Smooth muscle cell of the brain vasculature (primary cell): Measurements from ENCODE around the gene DOHH.
"Not testable (repeated sequence)": the region's sequence is repeated elsewhere in the genome, so short reads cannot be mapped to it uniquely, and the experiment has no call there.

Source experiments
- DNase-seq: peaks from one replicate; pipeline ENCODE4 v3.0.0-alpha.2; 2012; ENCODE audit warnings: low read depth, low spot score

Gene DOHH

DNA sequence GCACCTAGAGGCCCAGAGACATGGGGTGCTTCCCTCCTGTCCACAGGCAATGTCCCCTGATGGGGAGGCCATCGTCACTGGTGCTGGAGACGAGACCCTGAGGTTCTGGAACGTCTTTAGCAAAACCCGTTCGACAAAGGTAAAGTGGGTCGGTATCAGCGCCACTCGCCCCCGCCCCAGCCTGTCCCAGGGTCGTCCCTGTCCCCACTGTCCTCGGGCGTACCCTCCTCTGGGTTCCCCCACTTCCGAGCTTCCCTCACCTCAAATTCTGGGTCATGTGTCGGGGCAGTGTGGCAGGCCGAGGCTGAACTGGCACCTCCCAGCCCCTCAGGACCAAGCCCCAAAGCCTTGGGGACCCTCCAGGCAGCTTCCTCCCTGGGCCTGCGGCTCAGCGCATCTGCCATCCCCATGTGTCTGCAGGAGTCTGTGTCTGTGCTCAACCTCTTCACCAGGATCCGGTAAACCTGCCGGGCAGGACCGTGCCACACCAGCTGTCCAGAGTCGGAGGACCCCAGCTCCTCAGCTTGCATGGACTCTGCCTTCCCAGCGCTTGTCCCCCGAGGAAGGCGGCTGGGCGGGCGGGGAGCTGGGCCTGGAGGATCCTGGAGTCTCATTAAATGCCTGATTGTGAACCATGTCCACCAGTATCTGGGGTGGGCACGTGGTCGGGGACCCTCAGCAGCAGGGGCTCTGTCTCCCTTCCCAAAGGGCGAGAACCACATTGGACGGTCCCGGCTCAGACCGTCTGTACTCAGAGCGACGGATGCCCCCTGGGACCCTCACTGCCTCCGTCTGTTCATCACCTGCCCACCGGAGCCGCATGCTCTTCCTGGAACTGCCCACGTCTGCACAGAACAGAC lies 34.1 kb upstream of the DOHH start:
- no peak for DNase-seq

DNA sequence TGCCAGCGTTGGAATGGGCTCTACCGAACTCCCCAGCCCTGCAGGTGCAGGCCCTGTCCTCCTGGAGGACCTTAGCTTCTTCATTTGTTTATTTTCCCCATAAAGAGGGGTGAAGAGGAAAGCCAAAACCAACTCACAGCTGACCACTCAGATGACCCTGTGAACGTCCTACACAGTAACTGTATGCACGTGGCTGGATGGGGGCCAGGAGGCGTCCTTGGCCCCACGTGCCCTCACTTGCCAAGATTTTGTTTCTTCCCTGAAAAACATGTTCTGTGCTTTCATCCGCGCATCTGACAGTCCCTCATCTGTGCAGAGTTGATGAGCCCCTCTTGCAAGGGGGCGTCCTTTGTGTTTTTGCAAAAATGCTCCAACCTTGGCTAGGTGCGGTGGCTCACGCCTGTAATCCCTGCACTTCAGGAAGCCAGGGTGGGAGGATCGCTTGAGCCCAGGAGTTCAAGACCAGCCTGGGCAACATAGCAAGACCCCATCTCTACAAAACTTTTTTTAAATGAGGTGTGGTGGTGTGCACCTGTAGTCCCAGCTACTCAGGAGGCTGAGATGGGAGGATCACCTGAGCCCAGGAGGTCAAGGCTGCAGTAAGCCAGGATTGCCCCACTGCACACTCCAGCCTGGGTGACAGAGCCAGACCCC lies 33.2 kb upstream of the DOHH start:
- DNase-seq: no peak

DNA sequence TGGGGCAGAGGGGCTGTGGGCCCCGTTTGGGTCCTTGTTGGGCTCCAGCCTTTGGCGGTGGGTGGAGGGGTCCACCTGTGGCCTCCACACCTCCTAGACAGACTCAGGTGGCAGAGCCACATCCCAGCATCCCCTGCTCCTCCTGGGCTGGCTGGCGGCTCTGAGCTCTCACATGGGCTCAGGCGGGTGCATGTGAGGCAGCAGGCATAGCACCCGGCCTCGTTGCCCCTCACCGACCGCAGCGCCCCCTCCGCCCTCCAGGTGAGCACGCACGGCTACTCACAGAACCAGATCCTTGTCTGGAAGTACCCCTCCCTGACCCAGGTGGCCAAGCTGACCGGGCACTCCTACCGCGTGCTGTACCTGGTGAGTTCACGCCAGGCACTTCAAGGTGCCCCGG lies 32.6 kb upstream of the DOHH start:
- no peak for DNase-seq

DNA sequence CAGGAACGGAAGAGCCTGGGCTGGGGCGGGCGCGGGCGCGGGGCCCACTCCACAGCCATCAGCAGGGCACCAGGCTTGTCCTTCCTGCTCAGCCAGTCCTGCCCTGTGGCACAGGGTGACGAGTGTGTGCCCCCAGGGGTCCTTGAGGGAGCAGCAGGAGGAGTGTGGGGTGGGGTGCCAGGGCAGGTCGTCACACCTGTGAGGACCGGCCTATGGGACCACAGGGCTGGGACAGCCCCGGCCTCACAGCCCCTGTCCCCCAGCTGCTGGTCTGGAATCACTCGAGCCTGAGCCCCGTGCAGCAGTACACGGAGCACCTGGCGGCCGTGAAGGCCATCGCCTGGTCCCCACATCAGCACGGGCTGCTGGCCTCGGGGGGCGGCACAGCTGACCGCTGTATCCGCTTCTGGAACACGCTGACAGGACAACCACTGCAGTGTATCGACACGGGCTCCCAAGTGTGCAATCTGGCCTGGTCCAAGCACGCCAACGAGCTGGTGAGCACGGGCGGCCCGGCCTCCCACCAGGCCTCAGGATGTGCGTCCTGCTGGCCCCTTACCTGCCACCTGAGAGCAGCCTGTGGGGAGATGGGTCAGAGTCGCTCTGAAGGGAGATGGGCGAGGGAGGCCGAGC lies 31.8 kb upstream of the DOHH start:
- no peak for DNase-seq

DNA sequence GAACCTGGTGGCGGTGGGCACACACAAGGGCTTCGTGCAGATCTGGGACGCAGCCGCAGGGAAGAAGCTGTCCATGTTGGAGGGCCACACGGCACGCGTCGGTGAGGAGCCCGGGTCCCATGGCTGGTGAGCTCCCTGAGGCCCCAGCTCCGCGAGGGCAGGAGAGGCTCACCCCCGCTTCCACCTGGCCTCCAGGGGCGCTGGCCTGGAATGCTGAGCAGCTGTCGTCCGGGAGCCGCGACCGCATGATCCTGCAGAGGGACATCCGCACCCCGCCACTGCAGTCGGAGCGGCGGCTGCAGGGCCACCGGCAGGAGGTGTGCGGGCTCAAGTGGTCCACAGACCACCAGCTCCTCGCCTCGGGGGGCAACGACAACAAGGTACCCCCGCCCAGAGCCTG lies 31.2 kb upstream of the DOHH start:
- no peak for DNase-seq

DNA sequence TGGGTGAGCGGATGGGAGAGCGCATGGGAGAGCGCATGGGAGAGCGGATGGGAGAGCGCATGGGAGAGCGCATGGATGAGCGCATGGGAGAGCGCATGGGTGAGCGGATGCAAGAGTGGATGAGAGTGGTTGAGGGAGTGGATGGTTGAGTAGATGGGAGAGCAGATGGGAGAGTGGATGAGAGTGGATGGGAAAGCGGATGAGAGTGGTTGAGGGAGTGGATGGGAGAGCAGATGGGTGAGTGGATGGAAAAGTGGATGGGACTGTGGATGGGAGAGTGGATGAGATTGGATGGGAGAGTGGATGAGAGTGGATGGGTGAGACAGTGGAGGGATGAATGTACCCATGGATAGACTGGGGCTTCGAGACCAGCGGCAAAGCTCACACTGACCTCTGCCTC lies 29.9 kb upstream of the DOHH start:
- DNase-seq: no peak

DNA sequence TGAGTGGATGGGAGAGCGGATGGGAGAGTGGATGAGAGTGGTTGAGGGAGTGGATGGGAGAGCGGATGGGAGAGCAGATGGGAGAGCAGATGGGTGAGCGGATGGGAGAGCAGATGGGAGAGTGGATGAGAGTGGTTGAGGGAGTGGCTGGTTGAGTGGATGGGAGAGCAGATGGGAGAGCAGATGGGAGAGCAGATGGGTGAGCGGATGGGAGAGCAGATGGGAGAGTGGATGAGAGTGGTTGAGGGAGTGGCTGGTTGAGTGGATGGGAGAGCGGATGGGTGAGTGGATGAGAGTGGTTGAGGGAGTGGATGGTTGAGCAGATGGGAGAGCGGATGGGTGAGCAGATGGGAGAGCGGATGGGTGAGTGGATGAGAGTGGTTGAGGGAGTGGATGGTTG lies 28.8 kb upstream of the DOHH start:
- not testable (repeated sequence) for DNase-seq

DNA sequence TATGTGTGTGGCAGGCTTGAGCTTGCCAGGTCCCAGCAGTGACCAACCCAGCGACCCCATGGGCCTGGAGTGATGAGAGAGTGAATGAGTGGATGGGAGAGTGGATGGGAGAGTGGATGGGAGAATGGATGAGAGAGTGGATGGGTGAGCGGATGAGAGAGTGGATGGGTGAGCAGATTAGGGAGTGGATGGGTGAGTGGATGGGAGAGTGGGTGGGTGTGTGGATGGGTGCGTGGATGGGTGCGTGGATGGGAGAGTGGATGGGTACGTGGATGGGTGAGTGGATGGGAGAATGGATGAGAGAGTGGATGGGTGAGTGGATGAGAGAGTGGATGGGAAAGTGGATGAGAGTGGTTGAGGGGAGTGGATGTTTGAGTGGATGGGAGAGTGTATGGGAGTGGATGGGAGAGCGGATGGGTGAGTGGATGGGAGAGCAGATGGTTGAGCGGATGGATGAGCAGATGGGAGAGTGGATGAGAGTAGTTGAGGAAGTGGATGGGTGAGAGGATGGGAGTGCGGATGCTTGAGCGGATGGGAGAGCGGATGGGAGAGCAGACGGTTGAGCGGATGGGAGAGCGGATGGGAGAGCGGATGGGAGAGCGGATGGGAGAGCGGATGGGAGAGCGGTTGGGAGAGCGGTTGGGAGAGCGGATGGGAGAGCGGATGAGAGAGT lies 28.2 kb upstream of the DOHH start:
- no peak for DNase-seq

DNA sequence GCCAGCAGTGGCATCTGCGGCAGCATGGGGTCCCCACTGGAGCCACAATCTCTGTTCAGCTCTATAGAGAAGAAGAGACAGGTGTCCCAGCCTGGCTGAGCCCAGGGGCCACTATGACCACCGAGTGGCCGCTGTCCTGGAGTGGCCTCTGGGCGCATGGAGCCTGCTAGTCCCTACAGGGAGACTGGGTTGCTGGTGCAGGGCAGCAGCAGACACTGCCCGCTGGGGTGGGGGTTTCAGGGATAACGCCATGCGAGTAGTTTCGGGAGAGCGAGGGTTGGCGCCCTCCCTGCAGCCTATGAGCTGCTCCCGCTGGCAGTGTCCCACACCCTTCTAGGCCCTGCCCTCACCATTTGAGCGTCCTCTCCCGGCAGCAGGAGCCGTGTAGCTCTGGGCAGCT lies 27.6 kb upstream of the DOHH start:
- DNase-seq: no peak

DNA sequence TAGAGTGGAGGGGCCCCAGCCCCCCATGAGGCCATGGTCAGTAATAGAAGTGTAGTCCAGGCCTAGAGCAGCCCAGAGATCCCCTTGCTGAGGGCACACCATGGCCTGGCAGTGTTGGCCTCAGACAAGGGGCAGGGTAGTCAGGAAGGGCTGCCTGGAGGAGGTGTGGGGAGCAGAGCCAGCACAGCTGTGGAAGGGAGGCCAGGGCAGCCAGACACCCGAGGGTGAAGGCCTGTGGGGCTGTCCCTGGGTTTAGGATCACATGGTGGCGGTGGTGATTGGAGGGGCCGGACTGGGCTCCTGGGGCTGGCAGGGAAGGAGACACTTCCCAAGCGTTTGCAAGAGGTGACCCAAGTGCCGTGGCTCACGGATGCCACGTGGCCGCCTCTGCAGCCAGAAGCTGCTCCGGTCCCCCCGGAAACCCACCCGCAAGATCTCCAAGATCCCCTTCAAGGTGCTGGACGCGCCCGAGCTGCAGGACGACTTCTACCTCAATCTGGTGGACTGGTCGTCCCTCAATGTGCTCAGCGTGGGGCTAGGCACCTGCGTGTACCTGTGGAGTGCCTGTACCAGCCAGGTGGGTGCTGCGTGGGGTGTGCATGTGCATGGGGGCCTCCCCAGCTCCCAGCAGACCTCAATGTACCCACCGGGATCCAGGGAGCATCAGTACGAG lies 26.9 kb upstream of the DOHH start:
- DNase-seq: no peak

DNA sequence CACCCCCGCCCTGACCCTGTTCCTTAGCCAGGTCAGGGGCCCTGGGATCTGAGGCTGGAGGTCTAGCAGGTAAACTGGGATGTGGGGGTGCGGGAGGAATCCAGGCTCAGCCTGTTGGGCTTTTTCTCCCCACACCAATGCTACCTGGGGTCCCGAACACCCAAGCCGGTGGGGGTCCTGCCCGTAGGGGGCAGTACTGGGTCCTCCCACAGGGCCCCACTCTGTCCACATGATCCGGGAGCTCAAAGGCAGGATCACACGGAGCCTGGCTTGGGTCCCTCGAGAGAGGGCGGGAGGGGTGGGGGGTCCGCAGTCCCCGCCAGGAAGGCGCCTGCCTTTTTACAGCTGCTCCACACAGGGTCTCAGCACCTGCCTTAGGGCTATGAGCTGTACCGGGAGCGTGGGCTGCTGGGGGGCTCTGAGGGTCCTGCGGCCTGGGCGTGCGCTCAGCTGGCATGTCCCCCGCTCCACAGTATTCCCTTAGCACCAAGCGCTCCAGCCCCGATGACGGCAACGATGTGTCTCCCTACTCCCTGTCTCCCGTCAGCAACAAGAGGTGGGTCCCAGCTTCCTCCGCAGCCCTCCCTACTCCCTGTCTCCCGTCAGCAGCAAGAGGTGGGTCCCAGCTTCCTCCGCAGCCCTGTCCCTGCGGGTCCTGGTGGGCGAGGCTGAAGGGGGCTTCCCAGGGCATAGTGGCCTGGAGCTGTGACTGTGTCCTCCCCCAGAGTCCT lies 26.2 kb upstream of the DOHH start:
- DNase-seq: no peak

DNA sequence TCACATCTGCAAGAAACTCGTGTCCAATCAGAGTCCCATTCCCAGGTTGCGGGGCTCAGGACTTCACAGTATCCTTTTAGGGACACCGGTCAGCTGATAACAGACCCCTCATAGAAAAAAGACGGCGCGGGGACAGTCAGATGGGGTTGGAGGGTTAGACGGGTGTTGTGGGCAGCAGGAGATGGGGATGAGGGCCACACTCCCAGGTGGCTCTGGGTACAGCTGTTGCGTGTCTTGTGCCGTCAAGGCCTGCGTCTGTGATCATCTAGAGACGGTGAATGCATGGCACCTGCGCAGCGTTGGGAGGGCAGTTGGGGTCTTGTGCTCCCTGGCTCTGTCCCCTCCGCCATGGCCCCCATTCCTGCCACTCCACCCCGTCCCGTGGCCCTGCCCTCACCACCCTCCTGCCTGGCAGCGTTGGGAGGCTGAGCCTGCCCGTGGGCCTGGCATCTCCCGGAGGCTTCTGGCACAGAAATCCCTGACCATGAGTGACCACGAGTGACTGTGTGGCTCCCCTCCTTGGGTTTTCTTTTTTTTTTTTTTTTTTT lies 24.5 kb upstream of the DOHH start:
- DNase-seq: no peak

DNA sequence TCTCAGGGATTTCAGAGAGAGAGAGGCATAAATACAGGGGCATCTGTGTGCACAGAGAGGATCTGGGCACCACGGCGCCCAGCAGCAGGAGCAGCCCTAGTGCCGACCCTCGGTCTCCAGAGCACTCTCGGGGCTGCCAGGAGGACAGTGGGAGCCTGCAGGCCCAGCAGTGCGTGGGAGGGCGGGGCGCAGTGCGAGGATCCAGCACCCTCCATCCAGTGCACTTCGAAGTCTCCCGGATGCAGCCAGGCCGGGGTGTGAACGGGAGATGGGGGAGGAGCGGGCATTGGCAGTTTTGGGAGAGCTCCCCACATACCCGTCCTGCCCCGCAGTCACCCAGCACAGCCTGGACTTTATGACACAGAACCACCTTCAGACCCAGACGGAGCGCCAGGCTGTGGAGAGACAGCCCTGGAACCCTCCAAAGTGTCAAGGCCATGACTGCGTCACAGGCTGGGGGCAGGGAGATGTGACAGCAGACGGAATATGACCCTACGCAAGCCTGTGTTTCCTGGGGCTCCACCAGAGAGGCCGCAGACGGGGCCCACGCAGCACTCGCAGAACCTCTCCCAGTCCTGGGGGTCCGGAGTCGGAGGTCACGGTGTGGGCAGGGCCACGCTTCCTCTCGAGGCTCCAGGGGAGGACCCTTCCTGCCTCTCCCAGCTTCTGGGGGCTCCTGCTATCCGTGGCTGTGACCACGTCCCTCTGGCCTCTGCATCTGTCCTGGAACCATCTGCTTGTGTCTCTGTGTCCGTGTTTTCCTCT lies 23.8 kb upstream of the DOHH start:
- DNase-seq: no peak

DNA sequence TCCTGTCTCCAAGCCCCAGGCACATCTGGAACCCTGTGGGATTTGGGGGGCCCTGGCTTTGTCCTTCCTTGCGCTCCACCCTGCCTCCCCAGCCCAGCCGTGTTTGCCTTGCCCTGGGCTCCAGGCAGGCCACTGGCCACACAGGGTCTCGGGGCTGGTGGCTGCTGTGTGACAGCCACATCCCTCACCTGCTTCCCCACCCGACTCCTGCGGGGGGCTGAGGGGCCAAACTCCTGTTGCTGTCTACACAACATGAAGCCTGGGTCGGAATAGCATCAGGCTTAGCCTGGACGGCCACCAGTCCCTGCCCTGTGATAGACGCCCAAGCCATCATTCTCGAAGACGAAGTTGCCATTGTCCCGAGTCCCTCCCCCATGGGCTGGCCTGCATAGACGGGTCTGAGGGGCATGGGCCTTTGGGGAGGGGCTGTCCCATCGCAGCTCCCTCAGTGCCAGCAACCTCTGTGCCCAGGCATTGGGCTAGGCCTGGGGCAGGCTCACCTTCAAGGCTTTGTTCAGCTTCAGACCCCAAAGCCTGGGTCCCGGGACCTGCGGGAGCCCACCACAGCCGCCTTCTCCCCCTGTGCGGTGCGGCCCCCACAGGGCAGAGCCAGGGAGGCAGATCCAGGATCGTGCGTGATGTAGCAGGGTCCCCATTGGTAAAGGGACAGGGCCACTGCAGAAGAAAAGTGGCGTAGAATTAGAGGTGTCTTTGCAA lies 23.0 kb upstream of the DOHH start:
- no peak for DNase-seq

DNA sequence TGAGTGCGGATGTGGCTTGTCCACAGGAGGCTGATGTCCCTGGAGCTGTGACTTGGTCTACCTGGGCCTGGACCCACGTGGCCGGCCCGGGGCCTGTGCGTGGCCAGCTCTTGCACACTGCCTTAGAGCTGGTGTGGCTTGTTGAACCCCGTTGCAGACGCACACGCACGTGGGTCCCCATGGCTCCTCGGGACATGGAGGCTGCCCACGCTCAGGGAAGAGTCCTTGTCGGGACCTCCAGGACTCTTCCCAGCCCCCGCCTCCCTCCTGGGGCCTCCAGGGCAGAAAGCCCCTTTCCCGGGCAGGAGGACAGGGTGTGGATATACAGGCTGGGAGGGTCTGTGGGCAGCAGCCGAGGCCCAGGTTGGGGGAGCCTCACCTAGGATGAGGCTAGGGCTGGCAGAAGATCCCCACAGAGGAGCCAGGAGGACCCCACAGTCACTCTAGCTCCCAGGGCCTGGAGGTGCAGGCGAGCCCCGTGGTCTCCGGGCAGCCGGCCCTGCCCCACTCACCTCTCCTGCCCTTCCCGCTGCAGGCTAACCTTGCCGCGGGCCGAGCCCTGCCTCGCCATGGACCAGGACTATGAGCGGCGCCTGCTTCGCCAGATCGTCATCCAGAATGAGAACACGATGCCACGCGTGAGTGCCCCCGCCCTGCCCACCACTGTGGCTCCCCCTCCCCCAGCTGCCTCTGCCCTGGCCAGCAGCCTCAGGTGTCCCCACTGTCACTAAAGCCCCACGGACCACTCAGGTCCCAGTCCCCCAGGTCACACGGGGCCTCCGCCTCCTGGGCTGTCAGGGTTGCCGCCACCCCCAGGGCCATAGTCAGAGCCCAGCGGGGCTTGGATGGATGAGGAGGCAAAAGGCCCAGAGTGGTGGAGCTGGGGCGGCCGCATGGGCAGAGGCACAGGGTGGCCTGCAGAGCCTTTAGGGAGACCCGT lies 22.2 kb upstream of the DOHH start:
- DNase-seq: no peak

DNA sequence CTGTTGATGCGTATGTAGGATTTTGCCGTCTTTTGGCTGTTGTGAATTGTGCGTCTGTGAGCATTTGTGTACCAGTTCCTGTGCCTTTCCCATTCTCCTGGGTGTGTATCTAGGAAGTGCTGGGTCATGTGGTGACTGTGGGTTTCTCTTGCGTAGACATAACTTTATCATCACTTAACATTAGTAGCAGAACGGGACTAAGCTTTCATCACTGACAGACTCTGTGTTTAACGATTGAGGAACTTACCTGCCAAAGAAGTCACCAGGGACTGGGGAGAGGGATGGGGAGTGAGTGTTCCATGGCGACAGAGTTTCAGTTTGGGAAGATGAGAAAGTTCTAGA lies 20.6 kb upstream of the DOHH start:
- no peak for DNase-seq

DNA sequence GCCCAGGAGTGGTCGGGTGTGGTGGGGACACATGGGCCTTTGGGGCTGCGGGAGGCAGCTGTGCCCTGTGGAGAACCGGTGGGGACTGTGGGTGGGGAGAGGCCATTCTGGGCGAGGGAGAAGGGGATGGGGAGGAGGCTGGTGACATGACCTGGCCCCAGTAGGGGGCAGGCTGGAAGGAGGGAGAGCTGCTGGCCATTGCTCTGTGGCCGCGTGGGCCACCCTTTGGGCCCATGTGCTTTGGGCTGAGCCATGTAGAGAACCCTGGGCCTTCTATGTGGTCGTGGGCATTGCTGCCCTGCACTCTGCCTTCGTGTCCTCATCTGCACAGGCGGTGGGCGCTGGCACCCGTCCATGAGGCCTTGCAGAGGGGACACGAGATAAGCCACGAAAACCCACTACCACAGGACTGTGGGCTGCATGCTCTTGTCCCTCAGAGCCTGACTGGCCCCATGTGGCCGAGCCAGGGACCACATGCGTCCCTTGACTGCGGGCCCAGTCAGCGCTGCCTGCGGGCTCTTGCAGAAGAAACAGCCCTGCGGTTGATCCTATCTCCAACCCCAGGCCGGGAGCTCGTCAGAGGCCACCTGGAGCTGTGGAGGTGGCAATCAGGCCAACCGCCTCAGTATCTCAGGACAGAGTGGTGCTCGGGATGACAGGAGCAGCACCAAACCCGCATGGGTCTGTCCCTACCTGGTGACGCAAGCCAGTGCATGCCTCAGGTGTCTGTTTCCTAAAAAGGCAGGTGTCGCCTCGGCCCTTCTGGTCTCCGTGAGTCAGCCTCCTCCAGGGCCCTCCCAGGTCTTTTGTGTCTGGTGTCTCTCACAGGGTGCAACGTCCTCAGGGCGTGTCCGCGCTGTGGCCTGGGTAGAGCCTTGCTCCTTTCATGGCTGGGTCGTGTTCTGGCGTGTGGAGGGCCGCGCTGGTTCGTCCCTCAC lies 20.0 kb upstream of the DOHH start:
- DNase-seq: no peak
